Measurements from ENCODE around the gene GALNT13. TPM values are rescaled to one million over a fixed set of nuclear protein-coding genes. Genes with fewer than 3 reads are reported as not detected.

The GALNT13 gene
- total RNA-seq, 1 donor from 2014 or later: not detected

DNA sequence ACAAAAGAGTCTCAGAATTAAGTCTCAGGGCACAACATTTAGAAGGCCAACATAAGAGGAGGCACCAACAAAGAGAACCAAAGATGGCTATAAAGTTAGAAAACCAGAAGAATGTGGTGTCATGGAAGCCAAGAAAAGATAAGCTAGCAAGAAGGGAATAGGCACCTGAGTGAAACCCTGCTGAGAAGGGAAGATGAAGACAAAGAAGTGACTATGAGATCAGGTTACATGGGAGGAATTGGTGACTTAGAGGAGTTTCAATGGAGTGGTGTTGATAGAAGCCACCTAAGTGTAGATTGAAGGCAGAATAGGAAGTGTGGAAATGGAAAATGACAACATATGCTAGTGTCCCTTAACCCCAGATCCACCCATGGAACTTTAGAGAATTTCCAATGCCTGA is 499.2 kb downstream of the GALNT13 start:
- Mint-ChIP-seq H3K36me3 (ENCODE audit: low read depth) (no peaks in the 10 kb centered on the region), H3K4me3 (no peak overlapping the region), H3K9me3 (peaks cover 3% of the 10 kb centered on the region), H3K27me3 (no peaks in the 10 kb centered on the region), H3K27ac (no peak overlapping the region), H3K4me1 (no peaks in the 10 kb centered on the region)
- ChIA-PET POLR2A (no interaction called here), CTCF (no interaction called here)
- intact Hi-C loops (cut with micrococcal nuclease): no loop called here
- TF ChIP-seq, protein P1, sequence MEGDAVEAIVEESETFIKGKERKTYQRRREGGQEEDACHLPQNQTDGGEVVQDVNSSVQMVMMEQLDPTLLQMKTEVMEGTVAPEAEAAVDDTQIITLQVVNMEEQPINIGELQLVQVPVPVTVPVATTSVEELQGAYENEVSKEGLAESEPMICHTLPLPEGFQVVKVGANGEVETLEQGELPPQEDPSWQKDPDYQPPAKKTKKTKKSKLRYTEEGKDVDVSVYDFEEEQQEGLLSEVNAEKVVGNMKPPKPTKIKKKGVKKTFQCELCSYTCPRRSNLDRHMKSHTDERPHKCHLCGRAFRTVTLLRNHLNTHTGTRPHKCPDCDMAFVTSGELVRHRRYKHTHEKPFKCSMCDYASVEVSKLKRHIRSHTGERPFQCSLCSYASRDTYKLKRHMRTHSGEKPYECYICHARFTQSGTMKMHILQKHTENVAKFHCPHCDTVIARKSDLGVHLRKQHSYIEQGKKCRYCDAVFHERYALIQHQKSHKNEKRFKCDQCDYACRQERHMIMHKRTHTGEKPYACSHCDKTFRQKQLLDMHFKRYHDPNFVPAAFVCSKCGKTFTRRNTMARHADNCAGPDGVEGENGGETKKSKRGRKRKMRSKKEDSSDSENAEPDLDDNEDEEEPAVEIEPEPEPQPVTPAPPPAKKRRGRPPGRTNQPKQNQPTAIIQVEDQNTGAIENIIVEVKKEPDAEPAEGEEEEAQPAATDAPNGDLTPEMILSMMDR (IDR thresholded peaks at IDR 0.05): no peak
- ATAC-seq (ENCODE audit: low read depth) (no peak), DNase-seq (no peak)

DNA sequence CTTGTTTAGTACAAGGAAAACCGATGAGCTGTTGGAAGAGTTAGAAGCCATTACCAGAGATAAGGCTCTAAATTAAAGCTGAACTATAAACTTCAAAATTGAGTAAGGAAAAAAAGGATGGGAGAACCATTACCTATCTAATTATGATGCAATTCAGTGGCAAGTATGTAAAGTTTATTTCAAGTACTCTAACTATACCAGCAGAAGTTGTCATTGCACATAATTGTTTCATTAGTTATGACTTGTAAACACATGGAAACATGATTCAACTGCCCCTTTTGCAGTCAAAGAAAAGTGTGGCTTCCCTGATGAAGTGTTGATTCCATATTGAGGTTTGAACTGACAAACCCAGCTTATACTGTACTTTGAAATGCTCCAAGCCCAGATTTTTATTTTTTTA is 502.7 kb downstream of the GALNT13 start:
- no peak for DNase-seq
- Mint-ChIP-seq H3K27me3 (no peaks in the 10 kb centered on the region), H3K4me3 (no peak overlapping the region), H3K4me1 (no peaks in the 10 kb centered on the region), H3K36me3 (ENCODE audit: low read depth) (no peaks in the 10 kb centered on the region), H3K9me3 (peaks cover 3% of the 10 kb centered on the region), H3K27ac (no peak overlapping the region)
- no peak for ATAC-seq (ENCODE audit: low read depth)
- intact Hi-C loops (cut with micrococcal nuclease): no loop called here
- ChIA-PET CTCF (no interaction called here), POLR2A (no interaction called here)
- TF ChIP-seq, protein P1 (IDR thresholded peaks at IDR 0.05): no peak

DNA sequence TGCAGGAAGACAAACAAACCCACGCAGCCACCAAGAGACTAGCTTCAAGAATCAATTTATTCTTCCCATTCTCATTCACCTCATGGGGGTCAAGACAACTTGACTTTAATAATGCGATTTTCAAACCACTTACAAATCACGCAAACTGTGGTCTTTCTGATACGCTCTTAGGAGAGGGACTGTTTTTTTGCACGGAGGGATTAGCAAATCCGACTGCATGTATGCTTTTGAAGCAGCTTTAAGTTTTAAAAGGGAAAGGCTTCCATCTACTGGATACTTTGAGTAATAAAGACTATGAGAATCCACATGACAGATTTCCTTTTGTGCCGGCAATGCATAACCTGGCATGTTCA is 503.8 kb downstream of the GALNT13 start:
- POLR2A ChIA-PET: no interaction called here
- TF ChIP-seq, protein P1 (IDR thresholded peaks at IDR 0.05): no peak
- CTCF ChIA-PET: no interaction called here
- Mint-ChIP-seq H3K27ac (no peak overlapping the region), H3K9me3 (no peaks in the 10 kb centered on the region), H3K4me1 (no peaks in the 10 kb centered on the region), H3K36me3 (ENCODE audit: low read depth) (no peaks in the 10 kb centered on the region), H3K4me3 (no peak overlapping the region), H3K27me3 (no peaks in the 10 kb centered on the region)
- DNase-seq (no peak), ATAC-seq (ENCODE audit: low read depth) (no peak)
- intact Hi-C loops (cut with micrococcal nuclease): no loop called here

DNA sequence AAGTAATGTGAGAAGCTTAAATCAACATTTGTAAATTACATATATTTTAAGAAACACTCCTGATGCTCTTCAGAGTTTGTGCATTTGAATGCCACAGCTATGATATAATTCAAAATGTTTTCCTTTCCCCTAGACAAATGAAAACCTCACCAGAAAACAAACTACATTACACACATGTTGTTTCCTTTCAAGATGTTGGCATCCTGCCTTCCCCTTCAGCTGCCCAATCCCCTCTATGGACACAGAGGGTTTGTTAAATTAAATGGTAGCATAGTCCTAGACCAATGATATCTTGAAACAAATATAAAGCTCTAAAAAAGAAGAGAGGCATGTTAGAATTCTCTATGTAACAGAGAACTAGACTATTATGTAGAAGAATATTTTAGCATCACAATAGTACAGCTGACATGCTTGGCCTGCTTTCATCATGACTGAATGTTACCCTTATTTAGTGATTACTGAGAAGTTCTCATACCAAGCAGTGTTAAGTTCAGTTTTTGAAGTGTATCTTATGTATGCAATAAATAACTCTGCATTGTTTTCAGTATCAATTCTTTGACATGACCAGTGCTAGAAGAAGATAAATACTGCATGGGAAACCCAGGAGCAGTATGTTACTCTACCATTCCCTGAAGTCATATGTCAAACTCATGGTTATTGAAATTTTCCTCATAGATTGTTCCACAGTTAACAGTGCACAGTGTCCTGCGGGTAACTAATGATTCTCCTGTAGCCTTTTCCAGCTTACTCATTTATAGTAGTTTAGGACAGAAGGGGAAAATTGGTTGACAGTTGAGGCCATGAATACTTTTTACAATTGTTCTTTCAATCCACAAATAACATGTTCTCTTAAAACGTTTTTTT is 510.4 kb downstream of the GALNT13 start:
- DNase-seq (no peak), ATAC-seq (ENCODE audit: low read depth) (no peak)
- ChIA-PET CTCF (no interaction called here), POLR2A (no interaction called here)
- TF ChIP-seq, protein P1 (IDR thresholded peaks at IDR 0.05): no peak
- Mint-ChIP-seq H3K9me3 (no peaks in the 10 kb centered on the region), H3K4me3 (no peak overlapping the region), H3K36me3 (ENCODE audit: low read depth) (no peaks in the 10 kb centered on the region), H3K27ac (no peak overlapping the region), H3K27me3 (no peaks in the 10 kb centered on the region), H3K4me1 (no peaks in the 10 kb centered on the region)
- intact Hi-C loops (cut with micrococcal nuclease): no loop called here

DNA sequence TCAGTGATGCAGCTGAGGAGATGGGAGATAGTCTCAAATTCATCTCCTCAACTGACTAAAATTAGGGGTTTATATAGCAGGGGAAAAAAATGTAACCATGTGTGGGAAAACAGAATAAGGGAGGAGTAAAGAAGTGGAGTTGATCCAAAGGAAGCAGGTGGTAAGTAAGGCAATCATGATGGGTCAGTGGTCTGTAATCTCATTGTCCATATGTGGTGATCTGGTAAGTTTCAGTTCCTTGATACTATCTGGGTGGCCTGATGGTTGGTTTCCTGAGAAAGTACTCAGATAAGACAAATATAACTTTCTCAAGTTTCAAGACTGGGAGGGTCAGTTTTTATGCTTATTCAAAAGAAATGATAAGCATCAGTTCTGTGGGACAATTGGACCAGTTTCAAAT is 514.5 kb downstream of the GALNT13 start:
- intact Hi-C loops (cut with micrococcal nuclease): no loop called here
- ChIA-PET CTCF (no interaction called here), POLR2A (no interaction called here)
- no peaks in the 10 kb centered on the region for H3K36me3 Mint-ChIP-seq (ENCODE audit: low read depth)
- ATAC-seq (ENCODE audit: low read depth) (no peak), DNase-seq (no peak)
- H3K4me3 Mint-ChIP-seq: no peak overlapping the region
- peaks cover 11% of the 10 kb centered on the region for H3K9me3 Mint-ChIP-seq
- no peaks in the 10 kb centered on the region for H3K27me3 Mint-ChIP-seq
- no peaks in the 10 kb centered on the region for H3K4me1 Mint-ChIP-seq
- H3K27ac Mint-ChIP-seq: no peak overlapping the region
- TF ChIP-seq, protein P1 (IDR thresholded peaks at IDR 0.05): no peak

All from activated B cell treated with CpG ODN at 0.5 μM for 24 hours (primary cell).